GM12878 (cell line): ENCODE data around the gene PACS2. TPM values are rescaled to one million over a fixed set of nuclear protein-coding genes. Genes with fewer than 3 reads are reported as not detected.

ENCODE experiments used
- BMI1 ChIP-seq: fragments of 450-650 bp; IDR thresholded peaks from 2 replicates; pipeline ENCODE4 v1.6.1; 2016; ENCODE audit warnings: mild to moderate bottlenecking, moderate library complexity, borderline replicate concordance
- CEBPZ ChIP-seq: fragments of 150-350 bp; IDR thresholded peaks from 2 replicates; pipeline ENCODE4 v1.6.1; 2016; ENCODE audit warnings: low read depth, low read length
- E2F8 ChIP-seq: fragments of 450-650 bp; IDR thresholded peaks from 2 replicates; pipeline ENCODE4 v1.6.1; 2018; ENCODE audit warnings: mild to moderate bottlenecking, low read depth, moderate library complexity; ENCODE audit not compliant: partially characterized antibody
- JUNB ChIP-seq: IDR thresholded peaks from 2 replicates; pipeline ENCODE4 v1.6.1; 2016; ENCODE audit warnings: antibody characterized with exemption, mild to moderate bottlenecking
- MXI1 ChIP-seq: fragments of 150-350 bp; IDR thresholded peaks from 2 replicates; pipeline ENCODE4 v1.6.1; 2011; ENCODE audit warnings: low read depth, mild to moderate bottlenecking, inconsistent platforms, low read length, improper control_type of control experiment
- NFYB ChIP-seq: IDR thresholded peaks from 2 replicates; pipeline ENCODE4 v1.6.1; 2011; ENCODE audit warnings: low read depth, mild to moderate bottlenecking, low read length, improper control_type of control experiment, moderate library complexity; ENCODE audit not compliant: insufficient read depth
- TCF12 ChIP-seq: IDR thresholded peaks from 2 replicates; pipeline ENCODE4 v1.6.1; 2011; ENCODE audit warnings: low read depth, mild to moderate bottlenecking, low read length
- TCF7 ChIP-seq: IDR thresholded peaks from 2 replicates; pipeline ENCODE4 v1.6.1; 2014; ENCODE audit warnings: antibody characterized with exemption, borderline replicate concordance
- polyA plus RNA-seq, 11 experiments: library from polyadenylated mRNA; depleted of rRNA in 4 of 11; unstranded in 6 of 11; stranded (reverse) in 5 of 11; fragments of >200 nt; fragmentation: Nextera tagmentation in 4 of 11; fragmentation: Illumina TruSeq in 1 of 11; extraction: Ambion mirVana in 4 of 11; extraction: Trizol in 1 of 11; gene quantifications; 1 replicate in 1 of 11; 2 replicates in 10 of 11; pipeline versions ENCODE4 v1.2.1 to v1.2.3, GENCODE V29; 2011 to 2016; ENCODE audit warnings: inconsistent platforms in 2 of 11, missing spikeins in 2 of 11, low read depth in 1 of 11
- total RNA-seq, 4 experiments: library from RNA; depleted of rRNA in 3 of 4; stranded (reverse); fragments of >200 nt in 3 of 4; fragmentation: Illumina TruSeq in 1 of 4; extraction: Trizol in 1 of 4; gene quantifications; 2 replicates each; pipeline versions ENCODE4 v1.2.1 to v1.2.3, GENCODE V29; 2013 to 2021
- TF ChIP-seq, protein P1 (sequence below): IDR thresholded peaks from 2 replicates; pipeline ENCODE4 v1.6.1; 2011; ENCODE audit warnings: mild to moderate bottlenecking, low read depth, low read length, moderate library complexity; ENCODE audit not compliant: insufficient replicate concordance

Gene PACS2
- total and polyA plus RNA-seq, 10 of the 15 experiments (the other 5 are each of a cell fraction or from before 2014, with no cell fraction given) = 0.21 to 37.3 (median 9.4) TPM

DNA sequence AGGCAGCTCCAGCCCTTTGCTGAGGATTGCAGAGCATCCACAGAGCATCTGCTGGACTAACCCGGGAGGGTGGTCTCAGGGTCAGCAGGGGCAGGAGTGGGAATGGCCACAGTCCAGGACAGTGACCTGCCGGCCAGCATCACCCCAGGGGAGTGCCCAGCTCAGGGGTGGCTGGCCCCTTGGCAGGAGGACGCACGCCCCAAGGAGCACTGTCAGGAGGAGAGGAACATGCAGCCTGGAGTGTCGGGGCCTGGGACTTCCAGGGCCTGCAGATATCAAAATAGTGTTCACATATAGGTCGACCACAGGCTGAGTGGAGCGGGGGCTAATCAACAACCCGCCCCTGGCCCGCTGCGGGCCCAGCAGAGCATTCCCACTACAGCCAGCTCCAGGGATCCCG, 50.6 kb downstream of the PACS2 start (continued):
- TF ChIP-seq MXI1 (no peak), CEBPZ (no peak), JUNB (no peak), NFYB (no peak), E2F8 (no peak), TCF12 (no peak), TCF7 (no peak), BMI1 (no peak)
- TF ChIP-seq, protein P1, sequence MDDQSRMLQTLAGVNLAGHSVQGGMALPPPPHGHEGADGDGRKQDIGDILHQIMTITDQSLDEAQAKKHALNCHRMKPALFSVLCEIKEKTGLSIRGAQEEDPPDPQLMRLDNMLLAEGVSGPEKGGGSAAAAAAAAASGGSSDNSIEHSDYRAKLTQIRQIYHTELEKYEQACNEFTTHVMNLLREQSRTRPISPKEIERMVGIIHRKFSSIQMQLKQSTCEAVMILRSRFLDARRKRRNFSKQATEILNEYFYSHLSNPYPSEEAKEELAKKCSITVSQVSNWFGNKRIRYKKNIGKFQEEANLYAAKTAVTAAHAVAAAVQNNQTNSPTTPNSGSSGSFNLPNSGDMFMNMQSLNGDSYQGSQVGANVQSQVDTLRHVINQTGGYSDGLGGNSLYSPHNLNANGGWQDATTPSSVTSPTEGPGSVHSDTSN = no peak
